Astrocyte (in vitro differentiated cells and primary cell): ENCODE data around the gene ZNF540.

Source experiments
- EZH2 ChIP-seq: IDR thresholded peaks from 2 replicates; pipeline ENCODE4 v1.6.1; 2012; ENCODE audit warnings: mild to moderate bottlenecking, low read length, inconsistent platforms; ENCODE audit not compliant: insufficient read depth
- TF ChIP-seq, protein P1 (sequence below): IDR thresholded peaks from 2 replicates; pipeline ENCODE4 v1.5.1; 2011; ENCODE audit warnings: low read depth, mild to moderate bottlenecking, inconsistent platforms, low read length, moderate library complexity; ENCODE audit not compliant: insufficient read depth

DNA sequence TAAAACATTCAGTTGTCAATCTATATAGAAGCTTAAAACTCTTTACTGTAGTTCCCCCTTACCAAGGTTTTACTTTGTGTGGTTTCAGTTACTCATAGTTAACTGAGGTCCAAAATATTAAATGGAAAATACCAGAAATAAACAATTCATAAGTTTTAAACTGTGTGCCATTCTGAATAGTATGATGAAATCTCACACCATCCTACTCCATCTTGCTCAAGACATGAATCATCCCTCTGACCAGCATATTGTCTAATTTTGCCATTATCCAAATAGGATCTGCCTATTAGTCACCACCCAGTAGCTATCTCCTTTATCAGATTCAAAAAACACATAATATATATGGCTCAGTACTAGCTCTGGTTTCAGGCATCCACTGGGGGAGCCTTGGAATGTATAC lies 22.5 kb upstream of the ZNF540 start:
- TF ChIP-seq EZH2: no peak
- TF ChIP-seq, protein P1, sequence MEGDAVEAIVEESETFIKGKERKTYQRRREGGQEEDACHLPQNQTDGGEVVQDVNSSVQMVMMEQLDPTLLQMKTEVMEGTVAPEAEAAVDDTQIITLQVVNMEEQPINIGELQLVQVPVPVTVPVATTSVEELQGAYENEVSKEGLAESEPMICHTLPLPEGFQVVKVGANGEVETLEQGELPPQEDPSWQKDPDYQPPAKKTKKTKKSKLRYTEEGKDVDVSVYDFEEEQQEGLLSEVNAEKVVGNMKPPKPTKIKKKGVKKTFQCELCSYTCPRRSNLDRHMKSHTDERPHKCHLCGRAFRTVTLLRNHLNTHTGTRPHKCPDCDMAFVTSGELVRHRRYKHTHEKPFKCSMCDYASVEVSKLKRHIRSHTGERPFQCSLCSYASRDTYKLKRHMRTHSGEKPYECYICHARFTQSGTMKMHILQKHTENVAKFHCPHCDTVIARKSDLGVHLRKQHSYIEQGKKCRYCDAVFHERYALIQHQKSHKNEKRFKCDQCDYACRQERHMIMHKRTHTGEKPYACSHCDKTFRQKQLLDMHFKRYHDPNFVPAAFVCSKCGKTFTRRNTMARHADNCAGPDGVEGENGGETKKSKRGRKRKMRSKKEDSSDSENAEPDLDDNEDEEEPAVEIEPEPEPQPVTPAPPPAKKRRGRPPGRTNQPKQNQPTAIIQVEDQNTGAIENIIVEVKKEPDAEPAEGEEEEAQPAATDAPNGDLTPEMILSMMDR: no peak
